Activated CD4-positive, alpha-beta memory T cell treated with anti-CD3 and anti-CD28 coated beads, Interleukin-2, amount 10 ng/mL, durations not matched to agents 7 days and 5 days (primary cell): ENCODE measurements around the gene MRLN. TPM values are rescaled to one million over a fixed set of nuclear protein-coding genes. Genes with fewer than 3 reads are reported as not detected.
"Not testable (repeated sequence)": the region's sequence is repeated elsewhere in the genome, so short reads cannot be mapped to it uniquely, and the experiment has no call there.

Source experiments
- CTCF ChIA-PET: fragments of 350-600 bp; sonication (Branson Sonifier 250); formaldehyde crosslinking; loops from one replicate; lab custom pipeline; 2021; ENCODE audit warnings: antibody characterized with exemption, inconsistent platforms; lab: Charles Lee
- POLR2A ChIA-PET: fragments of 350-600 bp; sonication (Branson Sonifier 250); formaldehyde crosslinking; loops from one replicate; lab custom pipeline; 2021; ENCODE audit warnings: antibody characterized with exemption; lab: Charles Lee
- DNase-seq: peaks from one replicate; pipeline ENCODE4 v3.0.0-alpha.2; 2020
- H3K27ac Mint-ChIP-seq: one replicate; pipeline ENCODE4 v1.8.0; 2021; ENCODE audit warnings: mild to moderate bottlenecking, mixed read lengths
- H3K27me3 Mint-ChIP-seq: one replicate; pipeline ENCODE4 v1.8.0; 2021; ENCODE audit warnings: mixed read lengths
- H3K36me3 Mint-ChIP-seq: one replicate; pipeline ENCODE4 v1.8.0; 2021; ENCODE audit warnings: low read depth, mixed read lengths
- H3K4me1 Mint-ChIP-seq: one replicate; pipeline ENCODE4 v1.8.0; 2021; ENCODE audit warnings: mixed read lengths
- H3K4me3 Mint-ChIP-seq: one replicate; pipeline ENCODE4 v1.8.0; 2021; ENCODE audit warnings: mild to moderate bottlenecking, mixed read lengths
- H3K9me3 Mint-ChIP-seq: one replicate; pipeline ENCODE4 v1.8.0; 2021; ENCODE audit warnings: mixed read lengths
- total RNA-seq, 2 experiments: library from RNA; stranded (reverse); gene quantifications; one replicate each; pipeline ENCODE4 v1.2.3, GENCODE V29; 2021

MRLN gene
- total RNA-seq, 2 experiments from 2014 or later = not detected

GRCh38 chr10:59741048-59741447 is 12.2 kb downstream of the MRLN start:
- DNase-seq = no peak
- Mint-ChIP-seq H3K9me3 (peaks cover 2% of the 10 kb centered on the region), H3K27me3 (peaks cover 7% of the 10 kb centered on the region), H3K27ac (no peak overlapping the region), H3K4me1 (no peaks in the 10 kb centered on the region), H3K36me3 (no peaks in the 10 kb centered on the region), H3K4me3 (no peak overlapping the region)
- CTCF ChIA-PET = no interaction called here
- POLR2A ChIA-PET = no interaction called here

- Mint-ChIP-seq H3K9me3 (no peaks in the 10 kb centered on the region), H3K4me3 (no peak overlapping the region), H3K27ac (no peak overlapping the region), H3K36me3 (no peaks in the 10 kb centered on the region), H3K4me1 (peaks cover 4% of the 10 kb centered on the region), H3K27me3 (peaks cover 12% of the 10 kb centered on the region)
- ChIA-PET POLR2A (no interaction called here), CTCF (no interaction called here)
- DNase-seq = no peak
Measured at GRCh38 chr10:59736749-59737148, 16.5 kb downstream of the MRLN start.

GRCh38 chr10:59735296-59735695 is 18.0 kb downstream of the MRLN start:
- POLR2A ChIA-PET = no interaction called here
- Mint-ChIP-seq H3K27me3 (peaks cover 13% of the 10 kb centered on the region), H3K27ac (no peak overlapping the region), H3K4me1 (peaks cover 4% of the 10 kb centered on the region), H3K36me3 (no peaks in the 10 kb centered on the region), H3K4me3 (no peak overlapping the region), H3K9me3 (no peaks in the 10 kb centered on the region)
- no peak for DNase-seq
- CTCF ChIA-PET = no interaction called here

GRCh38 chr10:59734014-59734462 is 19.2 kb downstream of the MRLN start:
- POLR2A ChIA-PET = no interaction called here
- CTCF ChIA-PET = no interaction called here
- H3K27me3 Mint-ChIP-seq = peaks cover 14% of the 10 kb centered on the region
- H3K4me3 Mint-ChIP-seq = no peak overlapping the region
- H3K27ac Mint-ChIP-seq = no peak overlapping the region
- peaks cover 4% of the 10 kb centered on the region for H3K4me1 Mint-ChIP-seq
- no peaks in the 10 kb centered on the region for H3K9me3 Mint-ChIP-seq
- no peak for DNase-seq
- H3K36me3 Mint-ChIP-seq = no peaks in the 10 kb centered on the region

GRCh38 chr10:59733321-59734013 is 19.8 kb downstream of the MRLN start:
- DNase-seq, H3K4me3 Mint-ChIP-seq, H3K4me1 Mint-ChIP-seq, CTCF ChIA-PET, POLR2A ChIA-PET, H3K27ac Mint-ChIP-seq, H3K36me3 Mint-ChIP-seq, H3K9me3 Mint-ChIP-seq: not testable (repeated sequence)
- H3K27me3 Mint-ChIP-seq = peaks cover 13% of the 10 kb centered on the region

GRCh38 chr10:59732849-59733248 is 20.4 kb downstream of the MRLN start:
- H3K4me3 Mint-ChIP-seq, H3K27ac Mint-ChIP-seq, H3K4me1 Mint-ChIP-seq, H3K9me3 Mint-ChIP-seq, CTCF ChIA-PET, POLR2A ChIA-PET, H3K36me3 Mint-ChIP-seq, DNase-seq: not testable (repeated sequence)
- H3K27me3 Mint-ChIP-seq = peaks cover 11% of the 10 kb centered on the region

GRCh38 chr10:59729167-59729566 is 24.1 kb downstream of the MRLN start:
- H3K27me3 Mint-ChIP-seq, CTCF ChIA-PET, H3K4me3 Mint-ChIP-seq, H3K4me1 Mint-ChIP-seq, H3K27ac Mint-ChIP-seq, POLR2A ChIA-PET, H3K9me3 Mint-ChIP-seq, H3K36me3 Mint-ChIP-seq, DNase-seq: not testable (repeated sequence)

GRCh38 chr10:59724098-59724938 is 28.9 kb downstream of the MRLN start:
- Mint-ChIP-seq H3K27ac (no peak overlapping the region), H3K36me3 (no peaks in the 10 kb centered on the region), H3K9me3 (no peaks in the 10 kb centered on the region), H3K27me3 (peaks cover 14% of the 10 kb centered on the region), H3K4me3 (no peak overlapping the region), H3K4me1 (no peaks in the 10 kb centered on the region)
- ChIA-PET POLR2A (no interaction called here), CTCF (no interaction called here)
- no peak for DNase-seq

GRCh38 chr10:59720377-59720776 is 32.9 kb downstream of the MRLN start:
- Mint-ChIP-seq H3K27ac (no peak overlapping the region), H3K4me3 (no peak overlapping the region), H3K4me1 (no peaks in the 10 kb centered on the region), H3K27me3 (peaks cover 26% of the 10 kb centered on the region), H3K36me3 (no peaks in the 10 kb centered on the region), H3K9me3 (no peaks in the 10 kb centered on the region)
- ChIA-PET POLR2A (no interaction called here), CTCF (no interaction called here)
- DNase-seq = no peak

- Mint-ChIP-seq H3K27ac (no peak overlapping the region), H3K36me3 (no peaks in the 10 kb centered on the region), H3K27me3 (peaks cover 31% of the 10 kb centered on the region), H3K4me1 (no peaks in the 10 kb centered on the region), H3K9me3 (no peaks in the 10 kb centered on the region), H3K4me3 (no peak overlapping the region)
- POLR2A ChIA-PET = no interaction called here
- CTCF ChIA-PET = no interaction called here
- no peak for DNase-seq
Measured at GRCh38 chr10:59719374-59719773, 33.9 kb downstream of the MRLN start.

GRCh38 chr10:59718257-59718656 is 35.0 kb downstream of the MRLN start:
- H3K9me3 Mint-ChIP-seq = no peaks in the 10 kb centered on the region
- CTCF ChIA-PET = no interaction called here
- POLR2A ChIA-PET = no interaction called here
- DNase-seq = no peak
- H3K4me1 Mint-ChIP-seq = no peaks in the 10 kb centered on the region
- H3K27ac Mint-ChIP-seq = no peak overlapping the region
- H3K36me3 Mint-ChIP-seq = no peaks in the 10 kb centered on the region
- H3K4me3 Mint-ChIP-seq = no peak overlapping the region
- peaks cover 42% of the 10 kb centered on the region for H3K27me3 Mint-ChIP-seq

- POLR2A ChIA-PET = no interaction called here
- no peak overlapping the region for H3K27ac Mint-ChIP-seq
- H3K4me3 Mint-ChIP-seq = no peak overlapping the region
- CTCF ChIA-PET = no interaction called here
- H3K9me3 Mint-ChIP-seq = no peaks in the 10 kb centered on the region
- H3K36me3 Mint-ChIP-seq = no peaks in the 10 kb centered on the region
- DNase-seq = no peak
- H3K4me1 Mint-ChIP-seq = peaks cover 5% of the 10 kb centered on the region
- H3K27me3 Mint-ChIP-seq = peaks cover 65% of the 10 kb centered on the region
Measured at GRCh38 chr10:59713196-59713821, 39.9 kb downstream of the MRLN start.

- CTCF ChIA-PET = no interaction called here
- Mint-ChIP-seq H3K36me3 (no peaks in the 10 kb centered on the region), H3K27ac (no peak overlapping the region), H3K9me3 (no peaks in the 10 kb centered on the region), H3K4me3 (no peak overlapping the region), H3K27me3 (peaks cover 70% of the 10 kb centered on the region), H3K4me1 (peaks cover 7% of the 10 kb centered on the region)
- POLR2A ChIA-PET = no interaction called here
- no peak for DNase-seq
Measured at GRCh38 chr10:59711871-59712494, 41.3 kb downstream of the MRLN start.
